Ovary (tissue), 9 donors: ENCODE data around the gene CFAP45. TPM values are rescaled to one million over a fixed set of nuclear protein-coding genes. Genes with fewer than 3 reads are reported as not detected.

Experiments used
- DNase-seq, 5 donors: peaks; one replicate each; pipeline ENCODE4 v3.0.0-alpha.2; 2019 to 2020
- H3K27ac ChIP-seq, 2 donors: fragments of 200-600 bp; one replicate each; pipeline versions ENCODE4 v1.5.1 to v1.8.0; 2019 to 2022
- H3K27me3 ChIP-seq: fragments of 200-600 bp; one replicate; pipeline ENCODE4 v1.8.0; 2022
- H3K36me3 ChIP-seq: fragments of 200-600 bp; sonication (generic); one replicate; pipeline ENCODE4 v1.5.1; 2019
- H3K4me1 ChIP-seq: one replicate; pipeline ENCODE4 v1.8.1; 2013; ENCODE audit warnings: mild to moderate bottlenecking, moderate library complexity; ENCODE audit not compliant: insufficient read depth
- H3K4me3 ChIP-seq: fragments of 200-600 bp; sonication (generic); one replicate; pipeline ENCODE4 v1.5.1; 2017
- H3K9me3 ChIP-seq, 2 donors: fragments of 200-600 bp in 1 of 2; sonication (generic) in 1 of 2; one replicate each; pipeline versions ENCODE4 v1.5.1 to v1.8.1; 2013 to 2019; ENCODE audit warnings: mild to moderate bottlenecking in 1 of 2, moderate library complexity in 1 of 2
- CTCF ChIP-seq, 3 donors: fragments of 450-650 bp in 2 of 3; fragments of 200-600 bp in 1 of 3; IDR thresholded peaks; one replicate each; pipeline versions ENCODE4 v1.5.1 to v1.8.0; 2016 to 2022; ENCODE audit warnings: antibody characterized with exemption in 3 of 3, mild to moderate bottlenecking in 1 of 3
- EP300 ChIP-seq: sonication (generic); formaldehyde crosslinking; IDR thresholded peaks from one replicate; pipeline ENCODE4 v1.6.1; 2017; ENCODE audit warnings: antibody characterized with exemption
- POLR2A ChIP-seq: fragments of 450-650 bp; IDR thresholded peaks from one replicate; pipeline ENCODE4 v1.6.1; 2017; ENCODE audit warnings: antibody characterized with exemption, mild to moderate bottlenecking, moderate library complexity
- WGBS, 3 donors: extraction: QIAGEN DNeasy Blood & Tissue Kit in 1 of 3; methylation state at CpG; one replicate each; pipeline versions ENCODE4 v1.1.5 to v1.1.7; 2013 to 2017; 5-methylcytosine and 5-hydroxymethylcytosine counted together
- intact Hi-C, 4 donors: fragments of 100-400 bp; cut with DNase I; formaldehyde crosslinking; loops; one replicate each; pipeline versions ENCODE4 v1.11.0 to v1.15.1; 2022 to 2023
- polyA plus RNA-seq, 2 donors: library from polyadenylated mRNA; stranded (reverse); fragments of 200-250 nt in 1 of 2; fragments of 350-450 nt in 1 of 2; fragmentation: Illumina TruSeq in 1 of 2; extraction: RNeasy Lipid Tissue Mini Kit (QIAGEN cat#74804) in 1 of 2; gene quantifications; one replicate each; pipeline ENCODE4 v1.2.3, GENCODE V29; 2013 to 2014
- total RNA-seq, 7 donors: library from RNA; depleted of rRNA in 2 of 7; stranded (reverse); fragments of >200 nt in 2 of 7; fragmentation: NEBNext Ultra II Directional in 3 of 7; extraction: Animal tissue kit (Norgen Biotek cat#: 25700) in 3 of 7; gene quantifications; one replicate each; pipeline versions ENCODE4 v1.1.0 to v1.2.4, GENCODE V29; 2016 to 2023
- donor health status: DM: no; HTN: no; CAD: no; lungs with moderate emphysema.
- donor health status: DM: no; HTN: no; CAD: no.
- donor health status: Bipolar disorder and iron deficiency.
- donor health status: DM: yes; HTN: yes; CAD: no.
- donor health status: DM: no; HTN: no; CAD: no.
- donor health status: DM: yes; HTN: yes; CAD: no.

Gene CFAP45
- total and polyA plus RNA-seq, 9 donors: 0.30 to 16.7 (median 1.4) TPM

GRCh38 chr1:159898527-159898926 lies 1.4 kb downstream of the CFAP45 start:
- TF ChIP-seq EP300: no peak
- TF ChIP-seq CTCF (IDR thresholded peaks at IDR 0.05): no peak
- TF ChIP-seq POLR2A: no peak
- Histone ChIP-seq H3K36me3 (no peaks in the 10 kb centered on the region), H3K27me3 (no peaks in the 10 kb centered on the region), H3K9me3 (no peaks in the 10 kb centered on the region), H3K4me1 (peaks cover 4% of the 10 kb centered on the region), H3K4me3 (no peak overlapping the region), H3K27ac (no peak overlapping the region)
- WGBS, 3 donors: 94 to 96% (median 94%) methylated on average over 3 of the region's 3 CpGs
- intact Hi-C loops: loop anchor here in 1 of 4 donors (5.0 kb wide), 1 partner anchor 271 kb away; no protein-coding TSS in a partner anchor
- DNase-seq: no peak

GRCh38 chr1:159897962-159898361 lies 2.0 kb downstream of the CFAP45 start:
- no peaks in the 10 kb centered on the region for H3K27me3 ChIP-seq
- no peak overlapping the region for H3K4me3 ChIP-seq
- WGBS, 3 donors: 88 to 92% (median 90%) methylated on average over 3 of the region's 3 CpGs
- H3K9me3 ChIP-seq: no peaks in the 10 kb centered on the region
- H3K27ac ChIP-seq: no peak overlapping the region
- H3K36me3 ChIP-seq: no peaks in the 10 kb centered on the region
- no peak for DNase-seq
- intact Hi-C loops: loop anchor here in 1 of 4 donors (5.0 kb wide), 1 partner anchor 271 kb away; no protein-coding TSS in a partner anchor
- H3K4me1 ChIP-seq: peaks cover 4% of the 10 kb centered on the region
- TF ChIP-seq POLR2A (no peak), CTCF (IDR thresholded peaks at IDR 0.05) (no peak), EP300 (no peak)

- no peaks in the 10 kb centered on the region for H3K27me3 ChIP-seq
- 66 to 78% (median 67%) methylated on average over 3 of the region's 3 CpGs for WGBS, 3 donors
- intact Hi-C loops: loop anchor here in 1 of 4 donors (5.0 kb wide), 1 partner anchor 269 kb away; no protein-coding TSS in a partner anchor
Measured at GRCh38 chr1:159896546-159896930, 3.4 kb downstream of the CFAP45 start.

GRCh38 chr1:159895836-159896545 lies 4.0 kb downstream of the CFAP45 start:
- no peak overlapping the region for H3K4me3 ChIP-seq
- H3K27me3 ChIP-seq: no peaks in the 10 kb centered on the region
- intact Hi-C loops: loop anchor here in 1 of 4 donors (5.0 kb wide), 1 partner anchor 269 kb away; no protein-coding TSS in a partner anchor
- no peaks in the 10 kb centered on the region for H3K36me3 ChIP-seq
- no peak for DNase-seq
- H3K27ac ChIP-seq: no peak overlapping the region
- WGBS, 3 donors: 46 to 55% (median 52%) methylated on average over 6 of the region's 6 CpGs
- peaks cover 4% of the 10 kb centered on the region for H3K4me1 ChIP-seq
- no peak for TF ChIP-seq CTCF (IDR thresholded peaks at IDR 0.05)
- TF ChIP-seq POLR2A: no peak
- no peak for TF ChIP-seq EP300
- no peaks in the 10 kb centered on the region for H3K9me3 ChIP-seq

More at GRCh38 chr1:159896546-159896930, 3.4 kb downstream of the CFAP45 start:
- Histone ChIP-seq H3K36me3 (no peaks in the 10 kb centered on the region), H3K4me3 (no peak overlapping the region), H3K9me3 (no peaks in the 10 kb centered on the region), H3K4me1 (peaks cover 4% of the 10 kb centered on the region), H3K27ac (no peak overlapping the region)
- no peak for DNase-seq
- TF ChIP-seq CTCF (IDR thresholded peaks at IDR 0.05) (no peak), POLR2A (no peak), EP300 (no peak)
